A172 (cell line): ENCODE data around the gene PAWR. TPM values are rescaled to one million over a fixed set of nuclear protein-coding genes. Genes with fewer than 3 reads are reported as not detected.
"Not testable (repeated sequence)": the region's sequence is repeated elsewhere in the genome, so short reads cannot be mapped to it uniquely, and the experiment has no call there.

Experiments
- DNase-seq: peaks from one replicate; pipeline ENCODE4 v3.0.0-alpha.2; 2015; ENCODE audit warnings: low spot score
- total RNA-seq: library from RNA; depleted of rRNA; stranded (reverse); fragments of >200 nt; shearing (Covaris generic); gene quantifications from 2 replicates; pipeline ENCODE4 v1.2.3, GENCODE V29; 2014

The PAWR gene
- total RNA-seq, 1 experiment from 2014 or later, result 63.2 TPM

- DNase-seq, result no peak
Measured at GRCh38 chr12:79648881-79649280, 41.9 kb downstream of the PAWR start.

- not testable (repeated sequence) for DNase-seq
Measured at GRCh38 chr12:79646843-79647242, 43.9 kb downstream of the PAWR start.

DNA sequence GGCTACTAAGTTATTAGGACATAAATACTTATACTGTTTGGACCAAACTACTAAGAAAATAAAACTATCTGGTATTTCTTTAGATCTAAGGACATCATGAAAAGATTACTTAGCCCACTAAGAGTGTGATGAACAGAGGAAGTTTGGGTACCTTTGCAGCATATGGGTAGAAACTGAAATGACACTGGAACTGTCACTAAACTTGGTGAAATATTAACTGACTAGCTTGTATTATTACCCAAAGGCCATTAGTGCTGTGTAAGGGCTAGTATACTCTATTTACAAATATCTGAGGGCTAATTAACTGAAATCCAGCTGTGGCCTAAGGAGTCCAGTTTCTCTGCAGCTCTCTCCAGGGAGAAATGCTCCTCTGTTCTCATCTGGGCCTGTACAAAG, 45.5 kb downstream of the PAWR start:
- no peak for DNase-seq

DNA sequence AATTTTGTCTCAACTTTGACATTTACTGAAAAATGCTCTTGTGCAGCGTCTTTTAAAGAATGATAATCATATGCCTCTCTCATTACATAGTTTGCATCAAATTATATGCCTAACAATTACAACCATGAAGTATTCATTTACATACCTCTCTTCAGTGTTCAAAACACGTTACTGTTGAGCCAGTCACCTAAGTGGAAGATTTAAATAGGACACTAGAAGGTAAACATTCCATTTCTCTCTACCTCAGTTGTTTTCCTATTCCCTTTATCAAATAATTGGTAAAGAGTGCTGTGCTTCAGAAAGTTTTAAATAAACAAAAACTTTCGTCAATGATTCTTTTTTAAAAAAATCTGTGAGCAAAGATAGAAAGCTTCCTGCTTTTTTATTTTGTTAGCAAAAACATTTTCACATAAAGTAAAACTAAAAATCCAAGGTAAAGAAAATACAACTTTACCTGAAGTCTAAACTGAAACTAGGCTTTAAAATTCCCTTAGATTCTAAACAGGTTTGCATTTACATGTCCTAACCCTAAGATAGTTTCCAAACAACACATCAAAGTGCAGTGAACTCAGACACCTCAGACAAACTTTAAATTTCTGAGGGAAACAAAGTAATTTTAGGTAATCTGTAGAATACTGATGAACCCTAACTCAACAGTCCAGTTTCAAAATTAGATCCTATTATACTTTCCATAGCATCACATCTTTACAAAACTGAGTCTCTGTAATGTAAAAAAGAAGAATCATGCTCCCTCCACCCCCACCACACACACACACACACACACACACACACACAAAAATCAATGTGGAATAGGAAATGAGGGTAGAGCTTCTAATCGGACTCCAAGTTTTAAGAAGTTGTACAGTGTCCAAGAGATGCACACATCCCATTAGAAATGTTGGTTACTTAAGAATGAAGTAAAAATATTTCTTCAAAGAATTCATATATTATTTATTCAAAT, 46.2 kb downstream of the PAWR start:
- no peak for DNase-seq

GRCh38 chr12:79643821-79644220, 46.9 kb downstream of the PAWR start:
- no peak for DNase-seq

GRCh38 chr12:79638490-79638889, 52.3 kb downstream of the PAWR start:
- no peak for DNase-seq

GRCh38 chr12:79637093-79637492, 53.7 kb downstream of the PAWR start:
- no peak for DNase-seq

DNA sequence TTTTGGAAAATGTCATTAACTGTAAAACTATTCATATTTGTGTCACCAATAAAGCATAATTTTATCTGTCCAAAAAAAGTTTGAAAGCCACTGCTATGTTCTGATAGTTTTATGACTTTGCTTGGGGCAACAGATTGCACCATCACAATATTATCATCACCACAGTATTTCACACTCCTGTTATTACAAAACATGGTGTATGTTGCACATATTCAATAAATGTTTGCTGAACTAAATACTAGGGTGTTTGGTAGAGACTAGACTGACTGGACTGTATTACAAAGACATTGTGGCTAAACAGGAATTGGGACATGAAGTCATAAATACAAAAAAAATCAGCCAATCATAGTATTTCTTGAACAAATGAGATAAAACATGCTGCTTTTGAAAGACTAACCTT, 55.1 kb downstream of the PAWR start:
- DNase-seq, result no peak

DNA sequence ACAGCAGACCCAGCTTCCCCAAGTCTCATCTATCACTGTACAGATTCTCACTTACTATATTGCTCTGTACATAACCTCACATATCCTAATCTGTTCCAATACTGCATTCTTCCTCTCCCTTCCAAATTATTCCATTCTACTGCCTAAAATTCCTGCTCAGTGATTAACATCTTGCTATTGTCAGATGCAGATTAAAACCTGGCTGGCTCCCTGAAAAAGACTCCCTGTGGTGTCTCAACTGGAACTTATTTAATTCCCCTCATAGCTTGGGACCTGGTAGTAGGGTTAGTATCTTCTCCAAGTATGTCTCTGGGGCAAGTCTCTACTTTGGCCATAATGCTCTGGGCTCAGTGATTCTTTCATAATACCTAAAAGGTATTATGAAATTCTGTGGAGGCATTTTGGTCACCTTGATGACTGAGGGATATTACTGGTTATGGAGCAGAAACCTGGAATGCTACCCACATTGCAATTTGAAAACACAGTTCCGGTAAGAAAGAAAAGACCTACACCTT, 55.8 kb downstream of the PAWR start:
- no peak for DNase-seq

GRCh38 chr12:79629561-79629960, 61.2 kb downstream of the PAWR start:
- no peak for DNase-seq

DNA sequence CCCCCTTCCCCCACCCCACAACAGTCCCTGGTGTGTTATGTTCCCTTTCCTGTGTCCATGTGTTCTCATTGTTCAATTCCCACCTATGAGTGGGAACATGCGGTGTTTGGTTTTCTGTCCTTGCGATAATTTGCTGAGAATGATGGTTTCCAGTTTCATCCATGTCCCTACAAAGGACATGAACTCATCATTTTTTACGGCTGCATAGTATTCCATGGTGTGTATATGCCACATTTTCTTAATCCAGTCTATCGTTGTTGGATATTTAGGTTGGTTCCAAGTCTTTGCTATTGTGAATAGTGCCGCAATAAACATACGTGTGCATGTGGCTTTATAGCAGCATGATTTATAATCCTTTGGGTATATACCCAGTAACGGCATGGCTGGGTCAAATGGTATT, 64.0 kb downstream of the PAWR start:
- DNase-seq, result not testable (repeated sequence)

DNA sequence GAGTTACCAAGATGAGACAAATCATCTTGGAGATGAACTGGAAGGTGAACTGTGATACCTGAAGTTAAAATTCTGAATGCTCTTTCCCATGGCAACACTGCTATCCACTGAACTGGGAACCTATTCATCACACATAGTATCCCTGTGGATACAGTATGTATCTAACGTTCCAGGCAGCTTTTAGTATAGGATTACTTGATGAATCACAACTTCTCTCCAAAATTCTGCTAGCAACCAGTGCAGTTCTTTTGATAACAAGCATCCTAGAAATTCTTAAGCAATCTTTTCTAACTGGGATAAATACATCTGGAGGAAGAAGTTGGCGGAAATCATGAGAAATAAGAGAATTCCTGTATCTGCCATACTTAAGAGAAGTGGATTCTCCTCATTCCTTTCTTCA, 66.4 kb downstream of the PAWR start:
- no peak for DNase-seq

DNA sequence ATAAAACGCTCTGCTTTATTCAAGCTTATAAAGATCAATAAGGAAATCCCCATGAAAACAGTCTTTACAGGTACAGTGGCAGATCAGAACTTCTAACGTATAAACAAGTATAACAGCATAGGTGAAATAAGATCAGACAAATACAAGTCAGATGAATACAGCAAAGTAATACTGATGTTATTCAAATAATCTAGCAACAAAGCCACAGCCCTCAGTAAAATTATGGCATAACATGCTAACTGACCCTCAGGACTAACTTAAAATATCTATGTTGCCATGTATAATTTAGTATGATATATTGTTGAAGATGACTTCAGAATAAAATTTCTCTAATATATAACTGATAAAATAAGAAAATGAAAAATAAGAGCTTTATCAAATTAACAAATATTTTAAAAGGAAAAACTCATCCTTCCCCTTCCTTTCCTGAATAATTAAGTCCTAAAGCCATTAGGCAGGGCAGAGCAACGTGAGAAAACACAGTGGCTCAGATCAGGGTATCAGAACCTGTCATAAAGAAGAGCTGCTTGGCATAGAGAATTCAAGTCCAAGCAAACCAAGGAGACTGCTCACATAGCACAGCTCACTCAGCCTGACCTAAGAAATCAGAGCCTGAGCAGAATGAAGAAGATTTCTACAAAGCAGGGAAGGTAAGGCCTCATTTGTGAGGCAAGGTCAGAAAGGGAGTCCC, 70.7 kb downstream of the PAWR start:
- no peak for DNase-seq

DNA sequence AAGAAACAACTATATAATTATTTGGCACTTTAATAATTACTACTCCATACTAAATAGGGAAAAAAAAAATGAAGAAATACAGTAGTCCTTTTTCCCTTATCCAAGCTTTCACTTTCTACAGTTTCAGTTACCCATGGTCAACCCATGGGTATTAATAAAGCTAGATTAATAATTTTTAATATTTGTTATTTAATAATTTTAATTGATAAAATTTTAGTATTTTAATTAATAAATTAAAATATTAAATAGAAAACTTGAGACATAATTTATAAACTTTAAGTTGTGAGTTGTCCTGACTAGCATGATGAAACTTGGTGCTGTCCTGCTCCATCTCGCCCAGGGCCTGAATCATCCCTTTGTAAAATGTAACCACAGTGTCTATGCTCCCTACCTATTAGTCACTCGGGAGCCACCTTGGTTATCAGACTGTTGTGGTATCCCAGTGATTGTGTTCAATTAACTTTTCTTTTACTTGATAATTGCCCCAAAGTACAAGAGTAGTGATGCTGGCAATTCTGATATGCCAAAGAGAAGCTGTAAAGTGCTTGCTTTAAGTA, 71.8 kb downstream of the PAWR start:
- DNase-seq, result peak; percentile 49

DNA sequence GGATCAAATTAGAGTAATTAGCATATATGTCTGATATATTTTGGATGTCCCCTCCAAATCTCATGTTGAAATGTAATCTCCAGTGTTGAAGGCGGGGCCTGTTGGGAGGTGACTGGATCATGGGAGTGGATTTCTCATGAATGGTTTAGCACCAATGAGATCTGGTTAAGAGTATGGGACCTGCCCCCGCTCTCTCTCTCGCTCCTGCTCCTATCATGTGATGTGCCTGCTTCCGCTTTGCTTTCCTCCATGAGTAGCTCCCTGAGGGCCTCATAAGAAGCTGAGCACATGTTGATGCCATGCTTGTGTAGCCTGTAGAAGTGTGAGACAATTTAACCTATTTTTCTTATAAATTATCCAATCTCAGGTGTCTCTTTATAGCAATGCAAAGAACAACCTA, 73.1 kb downstream of the PAWR start:
- DNase-seq, result no peak

- no peak for DNase-seq
Measured at GRCh38 chr12:79615596-79616560, 74.9 kb downstream of the PAWR start.

DNA sequence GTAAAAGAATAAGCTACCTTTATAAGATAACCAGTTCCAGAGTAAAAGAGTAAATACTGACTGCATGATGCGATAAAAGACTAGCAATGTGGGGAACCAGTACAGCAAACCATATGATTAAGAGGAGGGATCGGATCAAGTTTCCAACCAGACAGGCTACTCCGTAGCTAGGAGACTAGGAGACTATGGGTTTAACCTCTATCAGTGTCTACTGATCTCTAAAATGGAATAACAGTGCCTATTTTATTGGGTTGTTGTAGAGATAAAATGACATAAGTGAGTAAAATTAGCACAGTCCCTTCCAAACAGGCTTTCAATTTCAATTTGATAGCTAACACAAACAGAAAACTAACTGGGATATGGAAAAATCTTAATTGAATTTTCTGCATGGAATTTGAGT, 76.0 kb downstream of the PAWR start:
- DNase-seq, result no peak

DNA sequence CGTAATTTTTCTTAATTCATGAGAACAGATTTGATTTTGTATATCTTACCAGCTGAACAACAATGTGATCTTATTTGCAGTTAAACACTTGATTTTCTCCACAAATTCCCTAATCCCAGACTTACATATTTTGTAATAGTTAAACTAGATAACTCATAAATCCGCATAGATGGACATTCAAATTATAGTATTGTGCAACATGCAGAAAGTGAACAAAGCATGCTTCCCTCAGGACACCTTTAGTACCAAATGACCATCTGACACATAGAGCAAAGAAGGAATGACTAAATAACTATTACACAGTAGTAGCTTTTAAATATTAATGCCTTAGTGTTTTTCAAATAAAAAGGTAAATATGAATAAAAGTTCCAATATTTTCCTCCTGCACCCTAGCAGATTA, 88.9 kb downstream of the PAWR start:
- no peak for DNase-seq

GRCh38 chr12:79597910-79598309, 92.9 kb downstream of the PAWR start:
- no peak for DNase-seq

DNA sequence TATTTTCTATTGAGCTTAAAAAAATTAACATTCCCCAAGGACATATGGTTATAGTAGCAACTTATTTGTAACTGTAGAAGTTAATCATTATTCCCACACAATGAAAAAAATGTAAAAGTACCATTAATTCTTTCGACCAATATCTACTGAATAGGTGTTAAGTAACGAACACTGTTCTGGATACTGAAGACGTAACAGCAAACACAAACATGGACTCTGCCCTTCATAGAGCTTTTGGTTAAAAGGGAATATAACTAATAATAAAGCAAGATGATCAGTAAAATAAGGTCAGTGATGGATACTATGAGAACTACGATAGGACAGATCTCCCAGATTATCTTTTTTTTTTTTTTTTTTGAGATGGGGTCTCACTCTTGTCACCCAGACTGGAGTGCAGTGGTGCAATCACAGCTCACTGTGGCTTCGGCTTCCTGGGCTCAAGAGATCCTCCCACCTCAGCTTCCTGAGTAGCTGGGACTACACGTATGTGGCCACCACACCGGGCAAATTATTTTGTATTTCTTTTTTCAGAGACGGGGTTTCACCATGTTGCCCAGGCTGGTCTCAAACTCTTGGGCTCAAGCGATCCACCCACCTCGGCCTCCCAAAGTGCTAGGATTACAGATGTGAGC, 93.9 kb downstream of the PAWR start:
- DNase-seq, result no peak

DNA sequence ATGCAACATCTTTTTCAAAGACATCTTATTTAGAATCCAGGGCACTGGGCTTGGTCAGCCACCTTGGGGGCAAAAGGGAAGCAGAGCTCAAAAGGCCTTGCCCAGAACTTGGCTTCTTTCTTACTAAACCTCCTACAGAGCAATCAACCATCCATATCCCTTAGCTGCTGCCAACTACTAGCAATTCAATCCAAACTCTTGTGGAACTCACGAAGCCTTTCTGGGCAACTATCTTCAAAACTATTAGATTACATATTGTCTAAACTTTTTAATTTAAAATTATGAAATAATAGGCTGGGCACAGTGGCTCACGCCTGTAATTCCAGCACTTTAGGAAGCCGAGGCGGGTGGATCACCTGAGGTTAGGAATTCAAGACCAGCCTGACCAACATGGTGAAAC, 95.5 kb downstream of the PAWR start:
- no peak for DNase-seq
